HG02884 (cell line): ENCODE data around the gene DMPK.

Experiments used
- ATAC-seq: cut with Tn5 transposase; IDR thresholded peaks from one replicate; pipeline ENCODE4 v1.9.1; 2021; ENCODE audit warnings: mild to moderate bottlenecking, moderate library complexity; ENCODE audit not compliant: unreplicated experiment

The DMPK gene

GRCh38 chr19:45789035-45789786 is 6.9 kb upstream of the DMPK start:
- ATAC-seq, result no peak

GRCh38 chr19:45786533-45786894 is 4.2 kb upstream of the DMPK start:
- ATAC-seq, result no peak

- no peak for ATAC-seq
Observed at GRCh38 chr19:45785781-45786532, 3.7 kb upstream of the DMPK start.

- ATAC-seq, result no peak
Observed at GRCh38 chr19:45785097-45785496, 2.8 kb upstream of the DMPK start.

- ATAC-seq, result no peak
Observed at GRCh38 chr19:45784096-45784495, 1.8 kb upstream of the DMPK start.

- no peak for ATAC-seq
Observed at GRCh38 chr19:45782820-45783785, 813 bp upstream of the DMPK start.

GRCh38 chr19:45781214-45782161 is 802 bp downstream of the DMPK start:
- no peak for ATAC-seq

- no peak for ATAC-seq
Observed at GRCh38 chr19:45780448-45781213, 1.7 kb downstream of the DMPK start.

GRCh38 chr19:45780146-45780447 is 2.2 kb downstream of the DMPK start:
- ATAC-seq, result no peak

GRCh38 chr19:45779231-45780145 is 2.8 kb downstream of the DMPK start:
- ATAC-seq, result peak; percentile 70

GRCh38 chr19:45778010-45778661 is 4.2 kb downstream of the DMPK start:
- ATAC-seq, result no peak

GRCh38 chr19:45777395-45777961 is 4.8 kb downstream of the DMPK start:
- no peak for ATAC-seq

- ATAC-seq, result no peak
Observed at GRCh38 chr19:45774765-45775164, 7.5 kb downstream of the DMPK start.

- ATAC-seq, result no peak
Observed at GRCh38 chr19:45773384-45773783, 8.9 kb downstream of the DMPK start.

GRCh38 chr19:45772912-45773311 is 9.4 kb downstream of the DMPK start:
- no peak for ATAC-seq

GRCh38 chr19:45772130-45772840 is 10.0 kb downstream of the DMPK start:
- no peak for ATAC-seq

GRCh38 chr19:45771311-45771933 is 10.9 kb downstream of the DMPK start:
- no peak for ATAC-seq
